ENCODE data around the gene HCN1. TPM values are rescaled to one million over a fixed set of nuclear protein-coding genes. Genes with fewer than 3 reads are reported as not detected.

HCN1 gene
- total and polyA plus RNA-seq, 2 of the 8 experiments (the other 6 are each of a cell fraction or from before 2014, with no cell fraction given): 1.1 to 6.7 TPM

DNA sequence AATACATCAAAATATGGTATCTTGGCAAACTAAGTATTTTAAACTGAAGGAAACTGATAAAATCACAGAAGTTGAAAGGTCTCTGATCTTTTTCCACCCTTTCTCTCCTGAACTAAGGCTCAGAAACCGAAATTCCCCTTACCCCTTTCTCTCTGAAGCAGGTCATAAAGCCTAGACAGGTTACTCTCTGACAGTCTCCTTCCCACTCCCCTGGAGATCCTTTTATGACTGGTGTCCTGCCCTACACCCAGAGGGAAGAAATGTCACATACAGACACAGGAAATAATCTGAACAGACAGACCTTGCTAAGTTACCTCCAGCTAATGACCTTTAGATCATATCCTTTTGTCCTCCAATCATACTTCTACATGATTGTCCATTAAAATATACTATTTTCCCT lies 127.4 kb downstream of the HCN1 start (continued):
- TF ChIP-seq GABPA (IDR thresholded peaks at IDR 0.05; ENCODE audit: borderline replicate concordance, insufficient read depth, low read length): no peak
- TF ChIP-seq FOSL1 (IDR thresholded peaks at IDR 0.05; ENCODE audit: insufficient read depth, low read depth, low read length): no peak

Measured in H1 (cell line).